AG04450 (cell line): Measurements from ENCODE around the gene PHF21B. TPM values are rescaled to one million over a fixed set of nuclear protein-coding genes. Genes with fewer than 3 reads are reported as not detected.

Experiments
- CTCF ChIA-PET: fragments of 300-600, 350-600 bp; formaldehyde crosslinking; extraction: SDS; loops from one replicate; lab custom pipeline; 2022; ENCODE audit warnings: antibody characterized with exemption, inconsistent platforms; lab: Charles Lee
- POLR2A ChIA-PET: fragments of 350-600 bp; formaldehyde crosslinking; extraction: SDS; loops from one replicate; lab custom pipeline; 2021; ENCODE audit warnings: antibody characterized with exemption, inconsistent platforms; lab: Yijun Ruan, JAX
- DNase-seq: peaks from one replicate; pipeline ENCODE4 v3.0.0-alpha.2; 2011; ENCODE audit warnings: low read depth, low spot score
- H3K27ac ChIP-seq: one replicate; pipeline ENCODE4 v1.5.1; 2012; ENCODE audit warnings: low read depth, low read length, control low read depth
- H3K27me3 ChIP-seq: one replicate; pipeline ENCODE4 v1.6.0; 2012; ENCODE audit warnings: low read length; ENCODE audit not compliant: control insufficient read depth, insufficient read depth
- H3K4me3 ChIP-seq: 2 replicates; pipeline ENCODE4 v1.5.1; 2011; ENCODE audit warnings: mild to moderate bottlenecking, low read depth, low read length, control low read depth
- H3K9me3 ChIP-seq: 2 replicates; pipeline ENCODE4 v1.5.1; 2012; ENCODE audit warnings: low read length; ENCODE audit not compliant: control insufficient read depth, insufficient read depth
- CTCF ChIP-seq: IDR thresholded peaks from 2 replicates; pipeline ENCODE4 v1.5.1; 2011; ENCODE audit warnings: low read depth, low read length, control low read depth, inconsistent platforms
- polyA plus RNA-seq: library from polyadenylated mRNA; depleted of rRNA; stranded (reverse); fragments of >200 nt; gene quantifications from 2 replicates; pipeline ENCODE4 v1.2.3, GENCODE V29; 2011

The PHF21B gene
- polyA plus RNA-seq, 1 experiment: not detected

GRCh38 chr22:44951510-44951816 lies 58.3 kb downstream of the PHF21B start:
- H3K9me3 ChIP-seq: no peaks in the 10 kb centered on the region; the same call in 1 of the 2 replicates
- H3K27me3 ChIP-seq: peaks cover 14% of the 10 kb centered on the region
- TF ChIP-seq CTCF: no peak
- no peak overlapping the region for H3K27ac ChIP-seq
- no peak for DNase-seq
- CTCF ChIA-PET: no interaction called here
- no peak overlapping the region for H3K4me3 ChIP-seq
- POLR2A ChIA-PET: no interaction called here

DNA sequence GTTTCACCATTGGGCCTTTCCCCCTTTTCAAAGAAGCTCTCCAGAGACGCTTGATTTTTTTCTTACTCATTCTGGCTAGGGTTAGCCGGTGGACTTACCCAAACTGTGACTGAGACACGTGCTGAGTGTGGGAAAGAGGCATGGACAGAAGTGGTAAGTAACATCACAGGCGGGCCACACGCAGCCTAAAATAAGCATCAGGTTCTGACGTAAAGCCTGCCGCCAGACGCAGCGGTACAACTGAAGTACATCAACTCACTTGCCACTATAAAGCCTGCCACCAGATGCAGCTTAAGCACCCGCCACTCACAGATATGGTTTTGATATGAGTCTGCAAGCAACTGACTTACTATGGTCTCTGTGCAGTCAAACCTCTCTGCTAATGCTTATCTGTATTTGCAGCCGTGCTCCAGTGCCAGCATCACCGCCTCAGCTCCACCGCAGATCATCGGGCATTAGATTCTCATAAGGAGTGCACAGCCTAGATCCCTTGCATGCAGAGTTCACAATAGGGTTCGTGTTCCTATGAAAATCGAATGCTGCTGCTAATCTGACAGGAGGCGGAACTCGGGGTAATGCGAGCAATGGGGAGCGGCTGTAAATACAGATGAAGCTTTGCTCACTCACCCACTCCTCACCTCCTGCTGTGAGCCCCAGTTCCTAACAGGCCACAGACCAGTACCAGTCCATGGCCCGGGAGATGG lies 58.8 kb downstream of the PHF21B start:
- Histone ChIP-seq H3K4me3 (no peak overlapping the region), H3K27ac (no peak overlapping the region), H3K27me3 (peaks cover 11% of the 10 kb centered on the region), H3K9me3 (no peaks in the 10 kb centered on the region; the same call in 1 of the 2 replicates)
- no peak for TF ChIP-seq CTCF
- ChIA-PET CTCF (no interaction called here), POLR2A (no interaction called here)
- DNase-seq: no peak

GRCh38 chr22:44947846-44948245 lies 62.0 kb downstream of the PHF21B start:
- TF ChIP-seq CTCF: no peak
- Histone ChIP-seq H3K4me3 (no peak overlapping the region), H3K27ac (no peak overlapping the region), H3K27me3 (peaks cover 9% of the 10 kb centered on the region), H3K9me3 (no peaks in the 10 kb centered on the region; the same call in 1 of the 2 replicates)
- ChIA-PET POLR2A (no interaction called here), CTCF (no interaction called here)
- no peak for DNase-seq

DNA sequence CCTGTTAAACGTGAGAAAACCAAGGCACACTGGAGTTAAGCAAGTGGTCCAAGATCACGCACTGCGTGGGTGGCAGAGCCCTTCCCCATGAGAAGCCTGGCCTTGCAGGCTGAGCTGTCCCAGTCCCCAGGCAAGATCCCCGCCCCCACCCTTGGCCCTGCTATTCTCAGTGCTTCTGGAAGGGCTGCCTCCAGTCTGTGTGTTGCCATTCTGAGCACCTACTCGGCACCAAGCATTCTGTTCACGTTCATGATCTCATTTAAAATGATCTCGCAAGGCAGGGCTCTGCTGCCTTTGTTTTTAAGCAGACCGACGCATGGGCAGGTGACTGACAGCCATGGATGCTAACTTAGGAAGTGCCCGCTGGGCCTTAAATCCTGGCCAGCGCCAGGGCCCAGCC lies 62.8 kb downstream of the PHF21B start:
- no peak for DNase-seq
- H3K9me3 ChIP-seq: no peaks in the 10 kb centered on the region
- peaks cover 9% of the 10 kb centered on the region for H3K27me3 ChIP-seq
- ChIA-PET CTCF (no interaction called here), POLR2A (no interaction called here)
- TF ChIP-seq CTCF: no peak
- no peak overlapping the region for H3K27ac ChIP-seq
- no peak overlapping the region for H3K4me3 ChIP-seq

GRCh38 chr22:44944883-44945601 lies 64.8 kb downstream of the PHF21B start:
- Histone ChIP-seq H3K27me3 (peaks cover 12% of the 10 kb centered on the region), H3K27ac (no peak overlapping the region), H3K9me3 (no peaks in the 10 kb centered on the region), H3K4me3 (no peak overlapping the region)
- CTCF ChIA-PET: no interaction called here
- no peak for TF ChIP-seq CTCF
- POLR2A ChIA-PET: no interaction called here
- DNase-seq: no peak
